NCI-H146 treated with DMSO at 0.1 percent for 48 hours (cell line): Measurements from ENCODE around the gene SHLD3.
"Not testable (repeated sequence)": the region's sequence is repeated elsewhere in the genome, so short reads cannot be mapped to it uniquely, and the experiment has no call there.

Experiments used
- DNase-seq: peaks from one replicate; lab custom pipeline; 2025; ENCODE audit not compliant: unreplicated experiment; lab: John Stamatoyannopoulos, UW

The SHLD3 gene

DNA sequence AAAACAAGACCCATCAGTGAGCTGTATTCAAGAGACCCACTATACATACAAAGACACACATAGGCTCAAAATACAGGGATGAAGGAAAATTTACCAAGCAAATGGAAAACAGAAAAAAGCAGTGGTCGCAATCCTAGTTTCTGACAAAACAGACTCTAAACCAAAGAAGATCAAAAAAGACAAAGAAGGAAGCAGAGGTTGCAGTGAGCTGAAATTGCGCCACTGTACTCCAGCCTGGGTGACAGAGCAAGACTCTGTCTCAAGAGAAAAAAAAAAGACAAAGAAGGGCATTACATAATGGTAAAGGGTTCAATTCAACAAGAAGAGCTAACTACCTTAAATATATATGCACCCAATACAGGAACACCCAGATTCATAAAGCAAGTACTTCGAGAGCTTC lies 51.2 kb downstream of the SHLD3 start:
- not testable (repeated sequence) for DNase-seq
